Testis (tissue), 2 donors: ENCODE measurements around the gene DAB2IP.

Experiments
- POLR2A ChIP-seq: fragments of 450-650 bp; IDR thresholded peaks from one replicate; pipeline ENCODE4 v1.6.1; 2017; ENCODE audit warnings: antibody characterized with exemption, mild to moderate bottlenecking, moderate library complexity
- TF ChIP-seq, protein P1 (sequence below), 3 experiments: fragments of 450-650 bp in 2 of 3; fragments of 200-600 bp in 1 of 3; sonication (generic) in 1 of 3; IDR thresholded peaks; one replicate each; pipeline ENCODE4 v1.5.1; 2016 to 2019; ENCODE audit warnings: antibody characterized with exemption in 3 of 3, mild to moderate bottlenecking in 2 of 3, moderate library complexity in 1 of 3

DNA sequence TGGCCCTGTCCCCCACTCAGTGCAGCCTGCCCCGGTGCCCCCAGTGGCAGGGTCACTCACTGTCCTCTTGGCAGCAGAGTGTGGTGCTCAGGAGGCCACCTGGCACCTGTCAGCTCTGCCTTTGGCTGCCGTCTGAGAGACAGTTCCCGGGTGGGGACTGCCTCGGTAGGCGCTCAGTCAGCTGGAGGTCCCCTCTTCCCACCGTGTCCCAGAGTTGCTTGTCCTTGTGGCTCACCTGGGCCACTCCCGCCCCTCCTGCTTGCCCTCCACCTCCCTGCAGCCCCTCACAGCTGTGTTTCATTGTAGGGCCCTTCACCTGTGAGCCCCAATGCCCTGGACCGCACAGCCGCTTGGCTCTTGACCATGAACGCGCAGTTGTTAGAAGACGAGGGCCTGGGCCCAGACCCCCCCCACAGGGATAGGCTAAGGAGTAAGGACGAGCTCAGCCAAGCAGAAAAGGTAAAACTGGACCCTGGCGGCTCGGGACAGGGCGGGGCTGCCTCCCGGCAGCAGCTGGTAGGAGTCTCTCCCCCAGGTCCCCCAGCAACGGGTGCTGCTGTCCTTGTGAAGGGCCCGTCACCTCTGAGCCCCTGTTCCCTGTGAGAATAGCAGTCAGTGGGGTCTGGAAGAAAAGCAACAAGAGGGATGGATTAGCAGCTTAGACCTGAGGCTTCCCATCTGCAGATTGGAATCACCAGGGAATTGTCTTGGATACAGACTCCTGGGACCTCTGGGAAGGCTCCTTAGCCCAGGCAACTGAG is 122.7 kb downstream of the DAB2IP start:
- TF ChIP-seq, protein P1, sequence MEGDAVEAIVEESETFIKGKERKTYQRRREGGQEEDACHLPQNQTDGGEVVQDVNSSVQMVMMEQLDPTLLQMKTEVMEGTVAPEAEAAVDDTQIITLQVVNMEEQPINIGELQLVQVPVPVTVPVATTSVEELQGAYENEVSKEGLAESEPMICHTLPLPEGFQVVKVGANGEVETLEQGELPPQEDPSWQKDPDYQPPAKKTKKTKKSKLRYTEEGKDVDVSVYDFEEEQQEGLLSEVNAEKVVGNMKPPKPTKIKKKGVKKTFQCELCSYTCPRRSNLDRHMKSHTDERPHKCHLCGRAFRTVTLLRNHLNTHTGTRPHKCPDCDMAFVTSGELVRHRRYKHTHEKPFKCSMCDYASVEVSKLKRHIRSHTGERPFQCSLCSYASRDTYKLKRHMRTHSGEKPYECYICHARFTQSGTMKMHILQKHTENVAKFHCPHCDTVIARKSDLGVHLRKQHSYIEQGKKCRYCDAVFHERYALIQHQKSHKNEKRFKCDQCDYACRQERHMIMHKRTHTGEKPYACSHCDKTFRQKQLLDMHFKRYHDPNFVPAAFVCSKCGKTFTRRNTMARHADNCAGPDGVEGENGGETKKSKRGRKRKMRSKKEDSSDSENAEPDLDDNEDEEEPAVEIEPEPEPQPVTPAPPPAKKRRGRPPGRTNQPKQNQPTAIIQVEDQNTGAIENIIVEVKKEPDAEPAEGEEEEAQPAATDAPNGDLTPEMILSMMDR (IDR thresholded peaks at IDR 0.05) = no peak
- TF ChIP-seq POLR2A = no peak
